Transverse colon (tissue), 4 donors: ENCODE data around the gene LRRC46. TPM values are rescaled to one million over a fixed set of nuclear protein-coding genes. Genes with fewer than 3 reads are reported as not detected.
A peak's percentile ranks its signal among the peaks of the same experiment; 100 is the strongest.

ENCODE experiments used
- DNase-seq: peaks from one replicate; pipeline ENCODE4 v3.0.0-alpha.2; 2019
- H3K27ac ChIP-seq, 4 donors: fragments of 200-600 bp; sonication (generic); 2 replicates each; pipeline ENCODE4 v1.5.1; 2016 to 2018; ENCODE audit warnings: inconsistent platforms in 4 of 4
- H3K27me3 ChIP-seq: fragments of 200-600 bp; sonication (generic); 2 replicates; pipeline ENCODE4 v1.5.1; 2017; ENCODE audit warnings: inconsistent platforms
- H3K36me3 ChIP-seq, 4 donors: fragments of 200-600 bp; sonication (generic); 2 replicates each; pipeline ENCODE4 v1.5.1; 2017 to 2019; ENCODE audit warnings: inconsistent platforms in 4 of 4
- H3K4me1 ChIP-seq, 4 donors: fragments of 200-600 bp; sonication (generic); 2 replicates each; pipeline ENCODE4 v1.5.1; 2017 to 2020; ENCODE audit warnings: inconsistent platforms in 4 of 4
- H3K4me3 ChIP-seq, 4 donors: fragments of 200-600 bp; sonication (generic); 1 replicate in 1 of 4; 2 replicates in 3 of 4; pipeline versions ENCODE4 v1.5.1 to v1.6.1; 2017 to 2019; ENCODE audit warnings: inconsistent platforms in 4 of 4
- H3K9me3 ChIP-seq, 2 donors: fragments of 200-600 bp; sonication (generic); 2 replicates each; pipeline ENCODE4 v1.5.1; 2017 to 2019; ENCODE audit warnings: inconsistent platforms in 2 of 2
- CTCF ChIP-seq, 5 experiments: fragments of 200-600 bp in 3 of 5; fragments of 450-650 bp in 2 of 5; sonication (generic) in 3 of 5; IDR thresholded peaks; 1 replicate in 2 of 5; 2 replicates in 3 of 5; pipeline ENCODE4 v1.5.1; 2016 to 2017; ENCODE audit warnings: antibody characterized with exemption in 5 of 5, inconsistent platforms in 3 of 5, mild to moderate bottlenecking in 2 of 5, moderate library complexity in 1 of 5
- EP300 ChIP-seq: sonication (generic); formaldehyde crosslinking; IDR thresholded peaks from one replicate; pipeline ENCODE4 v1.6.1; 2017; ENCODE audit warnings: antibody characterized with exemption, low read depth
- POLR2A ChIP-seq: fragments of 450-650 bp; IDR thresholded peaks from one replicate; pipeline ENCODE4 v1.6.1; 2016; ENCODE audit warnings: antibody characterized with exemption, mild to moderate bottlenecking, moderate library complexity
- POLR2AphosphoS5 ChIP-seq, 3 donors: sonication (generic); formaldehyde crosslinking; IDR thresholded peaks; one replicate each; pipeline ENCODE4 v1.6.1; 2016; ENCODE audit warnings: antibody characterized with exemption in 3 of 3
- WGBS, 2 donors: methylation state at CpG; one replicate each; pipeline ENCODE4 v1.1.5; 2018; ENCODE audit warnings: low coverage in 1 of 2; 5-methylcytosine and 5-hydroxymethylcytosine counted together
- in situ Hi-C, 4 donors: fragments of 200-750 bp; cut with MboI; loops; one replicate each; pipeline versions ENCODE4 v1.15.0 to v1.15.1; 2017; ENCODE audit warnings: low sequenced_read_pairs in 3 of 4, low pct_ligation_motif_present in 1 of 4, low pct_unique_long_range_greater_than_20kb in 1 of 4
- intact Hi-C: fragments of 100-400 bp; cut with DNase I; formaldehyde crosslinking; loops from one replicate; pipeline ENCODE4 v1.15.1; 2023; ENCODE audit warnings: low total_unique reads
- total RNA-seq, 4 donors: library from RNA; depleted of rRNA; stranded (reverse); fragments of >200 nt; gene quantifications; one replicate each; pipeline ENCODE4 v1.1.0, GENCODE V29; 2016

Gene LRRC46
- total RNA-seq, 4 donors from 2014 or later, result 0.48 to 0.80 TPM; not detected in 2

- 93% methylated on average over 10 of the region's 13 CpGs; no CpG with 5 or more reads in 1 of the 2 donors for whole genome bisulfite sequencing, 2 donors
- no peaks in the 10 kb centered on the region for H3K36me3 ChIP-seq
- TF ChIP-seq POLR2AphosphoS5 (IDR thresholded peaks at IDR 0.05) (no peak), POLR2A (no peak), EP300 (no peak), CTCF (IDR thresholded peaks at IDR 0.05) (no peak)
- peak; percentile 7 for DNase-seq
- in situ Hi-C loops, result loop anchor here in 1 of 4 donors (25.0 kb wide), 1 partner anchor 124 kb away; the partner anchor contains the start of genes CDK5RAP3 and PRR15L
- H3K9me3 ChIP-seq, result no peaks in the 10 kb centered on the region
- peaks cover 12 to 37% (median 32%) of the 10 kb centered on the region in 4 donors for H3K4me1 ChIP-seq
- no peaks in the 10 kb centered on the region for H3K27me3 ChIP-seq
- no peak overlapping the region for H3K4me3 ChIP-seq
- intact Hi-C loops, result no loop called here
- no peak overlapping the region for H3K27ac ChIP-seq
Measured at GRCh38 chr17:47838636-47839035, 7.2 kb downstream of the LRRC46 start.

- Histone ChIP-seq H3K9me3 (no peaks in the 10 kb centered on the region), H3K4me3 (no peak overlapping the region), H3K27me3 (no peaks in the 10 kb centered on the region), H3K4me1 (peaks cover 12 to 37% (median 32%) of the 10 kb centered on the region in 4 donors), H3K27ac (no peak overlapping the region), H3K36me3 (no peaks in the 10 kb centered on the region)
- WGBS, 2 donors, result 88% methylated on average over 5 of the region's 5 CpGs; no CpG with 5 or more reads in 1 of the 2 donors
- intact Hi-C loops (no loop called here), in situ Hi-C loops (loop anchor here in 1 of 4 donors (25.0 kb wide), 1 partner anchor 123 kb away; the partner anchor contains the start of genes CDK5RAP3 and PRR15L)
- DNase-seq, result no peak
- TF ChIP-seq POLR2A (no peak), CTCF (IDR thresholded peaks at IDR 0.05) (no peak), EP300 (no peak), POLR2AphosphoS5 (IDR thresholded peaks at IDR 0.05) (no peak)
Measured at GRCh38 chr17:47839071-47839470, 7.6 kb downstream of the LRRC46 start.

GRCh38 chr17:47840001-47840741 lies 8.7 kb downstream of the LRRC46 start:
- peak overlapping the region; percentile 65 to 84 (median 77) for H3K27ac ChIP-seq
- in situ Hi-C loops (loop anchor here (5.0 to 25.0 kb wide), 3 partner anchors 47 to 122 kb away; partner anchors contain the start of genes CDK5RAP3 (in 1 of the 4) and PRR15L (in 1 of the 4)), intact Hi-C loops (loop anchor here (10.0 kb wide), 1 partner anchor 105 kb away; the partner anchor contains the start of gene PNPO)
- TF ChIP-seq EP300 (no peak), POLR2AphosphoS5 (IDR thresholded peaks at IDR 0.05) (no peak), CTCF (IDR thresholded peaks at IDR 0.05) (no peak), POLR2A (no peak)
- WGBS, 2 donors, result 51% methylated on average over 17 of the region's 17 CpGs; no CpG with 5 or more reads in 1 of the 2 donors
- no peak for DNase-seq
- H3K27me3 ChIP-seq, result no peaks in the 10 kb centered on the region
- no peaks in the 10 kb centered on the region for H3K36me3 ChIP-seq
- peaks cover 12 to 37% (median 32%) of the 10 kb centered on the region in 4 donors for H3K4me1 ChIP-seq
- H3K4me3 ChIP-seq, result peak overlapping the region; percentile 48 to 94 (median 68)
- no peaks in the 10 kb centered on the region for H3K9me3 ChIP-seq

GRCh38 chr17:47840742-47841487 lies 9.4 kb downstream of the LRRC46 start, which contains the start of gene SCRN2:
Gene SCRN2 (minus strand): TSS chr17:47841273. CDS start chr17:47840843, 430 bp downstream.
- no peaks in the 10 kb centered on the region for H3K9me3 ChIP-seq
- 0 to 1% methylated on average over 2 to 42 of the region's 55 CpGs for WGBS, 2 donors
- H3K4me1 ChIP-seq, result peaks cover 12 to 37% (median 32%) of the 10 kb centered on the region in 4 donors
- H3K4me3 ChIP-seq, result peak within 1 kb of the TSS; percentile 48 to 94 (median 68)
- H3K27me3 ChIP-seq, result peaks cover 6% of the 10 kb centered on the region
- intact Hi-C loops (loop anchor here (10.0 kb wide), 1 partner anchor 104 kb away; the partner anchor contains the start of gene PNPO), in situ Hi-C loops (loop anchor here (5.0 to 25.0 kb wide), 3 partner anchors 46 to 121 kb away; partner anchors contain the start of genes CDK5RAP3 (in 1 of the 4) and PRR15L (in 1 of the 4))
- H3K27ac ChIP-seq, result peak within 1 kb of the TSS; percentile 65 to 84 (median 77)
- H3K36me3 ChIP-seq, result no peaks in the 10 kb centered on the region
- TF ChIP-seq POLR2AphosphoS5 (IDR thresholded peaks at IDR 0.05) (no peak), POLR2A (peak; percentile 36), CTCF (IDR thresholded peaks at IDR 0.05) (peak; percentile 94 to 99 (median 97))
- DNase-seq, result peak; percentile 95
